HG02840 (cell line): ENCODE results near the gene IFT80.

Source experiments
- ATAC-seq: cut with Tn5 transposase; IDR thresholded peaks from one replicate; pipeline ENCODE4 v1.9.1; 2021; ENCODE audit warnings: mild to moderate bottlenecking, moderate library complexity, moderate number of reproducible peaks; ENCODE audit not compliant: unreplicated experiment, low FRiP score

The IFT80 gene

GRCh38 chr3:160399125-160400029, at the start of gene IFT80, which contains the start of gene SMC4:
IFT80 (minus strand) TSS chr3:160399225; CDS start chr3:160384600, 14,625 bp downstream.
SMC4 (plus strand) TSS chr3:160399650; CDS start chr3:160400827, 1,177 bp downstream.
- ATAC-seq: peak; percentile 94

GRCh38 chr3:160447544-160447943, 48.5 kb upstream of the IFT80 start:
- ATAC-seq: no peak

GRCh38 chr3:160446522-160447056, 47.6 kb upstream of the IFT80 start:
- ATAC-seq: no peak

- no peak for ATAC-seq
Measured at GRCh38 chr3:160445854-160446253, 46.8 kb upstream of the IFT80 start.

- ATAC-seq: no peak
Measured at GRCh38 chr3:160444411-160444810, 45.4 kb upstream of the IFT80 start.

GRCh38 chr3:160440687-160441086, 41.7 kb upstream of the IFT80 start:
- ATAC-seq: no peak

GRCh38 chr3:160437083-160437455, 38.0 kb upstream of the IFT80 start:
- no peak for ATAC-seq

GRCh38 chr3:160435747-160436146, 36.7 kb upstream of the IFT80 start:
- ATAC-seq: no peak

GRCh38 chr3:160435095-160435494, 36.1 kb upstream of the IFT80 start:
- ATAC-seq: no peak

GRCh38 chr3:160434071-160434470, 35.0 kb upstream of the IFT80 start:
- ATAC-seq: no peak

GRCh38 chr3:160427832-160428424, 28.9 kb upstream of the IFT80 start:
- no peak for ATAC-seq

GRCh38 chr3:160417311-160417710, 18.3 kb upstream of the IFT80 start:
- ATAC-seq: no peak

- ATAC-seq: no peak
Measured at GRCh38 chr3:160413613-160414248, 14.7 kb upstream of the IFT80 start.

- ATAC-seq: no peak
Measured at GRCh38 chr3:160412477-160412876, 13.5 kb upstream of the IFT80 start.

- no peak for ATAC-seq
Measured at GRCh38 chr3:160409812-160410610, 11.0 kb upstream of the IFT80 start.

- no peak for ATAC-seq
Measured at GRCh38 chr3:160403796-160404470, 4.9 kb upstream of the IFT80 start.

GRCh38 chr3:160403028-160403545, 4.1 kb upstream of the IFT80 start:
- no peak for ATAC-seq

GRCh38 chr3:160402221-160403027, 3.4 kb upstream of the IFT80 start:
- ATAC-seq: no peak
